Inflammatory macrophage treated with lipopolysaccharide for 1 hour (primary cell): ENCODE data around the gene PRR36.

ENCODE experiments used
- DNase-seq, 2 donors: peaks; one replicate each; pipeline ENCODE4 v3.0.0-alpha.2; 2020 to 2022

Gene PRR36

DNA sequence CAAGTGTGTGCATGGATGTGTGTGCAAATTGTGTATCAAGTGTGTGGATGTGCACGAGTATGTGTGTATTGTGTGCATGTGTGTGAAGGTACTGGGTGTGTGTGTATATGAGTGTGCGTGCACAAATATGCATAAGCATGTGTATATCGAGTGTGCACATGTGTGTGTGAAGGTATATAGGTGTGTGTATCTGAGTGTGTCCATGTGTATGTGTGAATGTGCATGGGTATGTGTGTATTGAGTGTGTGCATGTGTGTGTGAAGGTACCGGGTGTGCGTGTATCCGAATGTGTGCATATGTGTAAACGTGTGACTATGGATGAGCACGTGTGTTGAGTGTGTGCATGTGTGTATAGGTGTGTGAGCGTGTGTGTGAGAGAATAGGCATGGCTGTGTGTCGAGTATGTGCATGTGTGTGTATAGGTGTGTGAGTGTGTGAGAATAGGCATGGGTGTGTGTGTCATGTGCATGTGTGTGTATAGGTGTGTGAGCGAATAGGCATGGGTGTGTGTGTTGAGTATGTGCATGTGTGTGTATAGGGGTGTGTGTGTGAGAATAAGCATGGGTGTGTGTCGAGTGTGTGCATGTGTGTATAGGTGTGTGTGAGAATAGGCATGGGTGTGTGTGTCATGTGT, 31.4 kb downstream of the PRR36 start:
- no peak for DNase-seq

GRCh38 chr19:7841751-7842660, 32.2 kb downstream of the PRR36 start:
- no peak for DNase-seq

- no peak for DNase-seq
These were observed 33.6 kb downstream of the PRR36 start for GRCh38 chr19:7840629-7841028.

- no peak for DNase-seq
These were observed 34.7 kb downstream of the PRR36 start for GRCh38 chr19:7839476-7839875.

DNA sequence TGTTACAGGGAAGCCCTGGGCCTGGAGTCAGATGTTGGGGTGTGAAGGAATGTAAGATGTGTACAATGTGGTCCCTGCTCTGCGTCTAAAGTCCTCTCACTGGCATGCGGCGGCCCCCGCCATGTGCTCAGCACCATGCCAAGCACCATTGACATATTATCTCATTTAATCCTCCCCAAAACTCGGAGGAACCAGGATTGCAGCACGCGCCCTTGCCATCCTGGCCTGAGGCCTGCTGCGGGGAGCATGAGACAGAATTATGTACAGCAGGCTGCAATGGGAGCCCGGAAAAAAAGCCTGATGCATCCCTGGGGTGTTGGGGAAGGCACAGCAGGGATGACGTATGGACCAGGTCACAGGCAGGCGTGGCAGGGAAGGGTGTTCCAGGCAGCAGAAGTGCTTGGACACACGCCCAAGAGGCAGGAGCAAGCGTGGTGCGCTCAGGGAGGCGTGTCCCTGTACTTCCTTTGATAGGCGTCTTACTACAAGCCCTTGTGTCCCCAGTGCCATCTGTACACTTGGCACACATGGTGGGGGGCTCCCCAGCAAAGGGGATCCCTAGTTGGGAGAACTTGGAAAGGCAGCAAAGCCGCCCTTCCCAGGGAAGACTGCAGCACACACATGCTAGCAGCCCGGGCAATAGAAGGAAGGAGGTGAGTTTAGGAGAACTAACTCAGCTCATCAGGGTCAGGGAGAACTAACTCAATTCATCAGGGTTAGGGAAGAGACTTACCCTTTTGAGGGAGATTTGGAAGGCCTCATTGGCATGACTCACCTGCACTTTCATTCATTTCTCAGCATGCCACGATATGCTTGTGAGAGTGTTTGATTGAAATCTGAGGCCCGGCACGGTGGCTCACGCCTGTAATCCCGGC, 40.7 kb downstream of the PRR36 start:
- DNase-seq: no peak

GRCh38 chr19:7832781-7833180, 41.4 kb downstream of the PRR36 start:
- no peak for DNase-seq

- no peak for DNase-seq
These were observed 42.2 kb downstream of the PRR36 start for GRCh38 chr19:7832009-7832408.

DNA sequence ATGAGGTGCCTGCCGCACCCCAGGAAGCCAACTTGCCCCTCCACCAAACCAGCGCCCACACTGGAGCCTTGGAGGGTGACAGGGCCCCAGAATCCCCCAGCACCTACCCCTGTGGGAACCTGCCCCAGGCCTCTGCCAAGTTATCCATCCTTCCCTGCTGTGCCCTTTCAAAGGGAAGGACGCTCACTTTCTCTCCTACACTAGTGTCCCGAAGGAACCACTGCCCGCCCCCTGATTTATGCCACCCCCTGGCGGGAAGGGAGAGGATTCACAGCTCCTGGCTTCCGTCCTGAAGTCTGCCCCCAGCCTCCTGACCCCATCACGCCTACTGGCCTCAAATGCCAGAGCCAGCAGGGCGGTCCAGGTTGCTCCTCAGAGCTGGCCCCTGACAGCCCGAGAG, 42.7 kb downstream of the PRR36 start:
- DNase-seq: no peak

GRCh38 chr19:7830823-7831222, 43.4 kb downstream of the PRR36 start:
- DNase-seq: no peak

GRCh38 chr19:7830272-7830771, 43.9 kb downstream of the PRR36 start:
- no peak for DNase-seq

GRCh38 chr19:7829561-7830271, 44.5 kb downstream of the PRR36 start, which contains the start of gene EVI5L:
Gene EVI5L, plus strand, starts transcription at chr19:7830218. Its CDS starts 16,325 bp downstream, at chr19:7846543.
- DNase-seq: peak; percentile 100

DNA sequence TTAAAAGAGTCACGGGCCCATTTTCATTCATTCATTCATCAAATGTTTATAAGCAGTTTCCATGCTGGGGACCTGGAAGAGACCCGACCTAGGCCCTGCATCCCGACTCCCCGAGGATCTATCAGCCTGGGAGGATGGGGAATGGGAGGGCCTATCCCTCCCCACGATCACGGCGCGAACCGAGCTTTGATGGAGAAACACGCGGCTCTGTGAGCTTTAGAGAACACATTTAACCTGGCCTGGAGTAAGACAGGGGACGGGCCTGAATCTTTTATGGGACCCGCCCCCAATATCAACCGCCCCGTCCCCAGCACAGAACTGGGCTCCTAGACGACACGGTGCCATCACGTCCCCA, 45.0 kb downstream of the PRR36 start:
- DNase-seq: no peak

- no peak for DNase-seq
These were observed 50.4 kb downstream of the PRR36 start for GRCh38 chr19:7823686-7824301.

GRCh38 chr19:7822910-7823515, 51.2 kb downstream of the PRR36 start:
- DNase-seq: no peak

- DNase-seq: no peak
These were observed 53.6 kb downstream of the PRR36 start for GRCh38 chr19:7820588-7820987.

- no peak for DNase-seq
These were observed 54.9 kb downstream of the PRR36 start for GRCh38 chr19:7819337-7819736.

- DNase-seq: no peak
These were observed 55.4 kb downstream of the PRR36 start for GRCh38 chr19:7818806-7819205.
